IMR-90 (cell line): ENCODE results near the gene ITSN1. TPM values are rescaled to one million over a fixed set of nuclear protein-coding genes. Genes with fewer than 3 reads are reported as not detected.
A peak's percentile ranks its signal among the peaks of the same experiment; 100 is the strongest.

Source experiments
- ATAC-seq: fragments of 200-7000 bp; cut with Tn5 transposase; 2 replicates; pipeline ENCODE4 v1.9.1; 2020; ENCODE audit warnings: low read depth, mild to moderate bottlenecking, moderate library complexity
- BruUV-seq: library from RNA; stranded (reverse); fragments of 400-500 nt; replicated peaks from 2 replicates; lab custom pipeline; 2021; lab: Mats Ljungman, UMichigan
- CTCF ChIA-PET: fragments of 300-600 bp; formaldehyde crosslinking; extraction: SDS; loops from one replicate; lab custom pipeline; 2021; ENCODE audit warnings: antibody characterized with exemption; lab: Yijun Ruan, JAX
- POLR2A ChIA-PET: fragments of 300-600 bp; sonication (Branson Sonifier 250); formaldehyde crosslinking; loops from one replicate; lab custom pipeline; 2022; ENCODE audit warnings: antibody characterized with exemption; ENCODE audit not compliant: unreplicated experiment; lab: Charles Lee
- DNase-seq: peaks from one replicate; pipeline ENCODE4 v3.0.0; 2013
- H2AFZ ChIP-seq: replicated peaks from 2 replicates; pipeline ENCODE3; 2013; ENCODE audit warnings: low read length, mild to moderate bottlenecking; ENCODE audit not compliant: poor library complexity
- H2AK5ac ChIP-seq: 2 replicates; pipeline ENCODE4 v1.6.1; 2013; ENCODE audit warnings: low read depth, low read length, inconsistent platforms
- H2AK9ac ChIP-seq: replicated peaks from 2 replicates; pipeline ENCODE3; 2013; ENCODE audit warnings: mild to moderate bottlenecking, low read depth, low read length, moderate library complexity; ENCODE audit not compliant: poor library complexity
- H2BK120ac ChIP-seq: 2 replicates; pipeline ENCODE4 v1.6.1; 2013; ENCODE audit warnings: low read depth, low read length, inconsistent platforms
- H2BK15ac ChIP-seq: 3 replicates; pipeline ENCODE4 v1.6.1; 2013; ENCODE audit warnings: low read depth, low read length, inconsistent platforms
- H2BK20ac ChIP-seq: 2 replicates; pipeline ENCODE4 v1.6.1; 2013; ENCODE audit warnings: low read depth, mild to moderate bottlenecking, inconsistent platforms, low read length, moderate library complexity
- H2BK5ac ChIP-seq: 2 replicates; pipeline ENCODE4 v1.6.1; 2013; ENCODE audit warnings: mild to moderate bottlenecking, low read depth, low read length, inconsistent platforms; ENCODE audit not compliant: poor library complexity, severe bottlenecking
- H3K14ac ChIP-seq: replicated peaks from 2 replicates; pipeline ENCODE4 v1.6.1; 2013; ENCODE audit warnings: low read depth, low read length, inconsistent platforms
- H3K18ac ChIP-seq: 2 replicates; pipeline ENCODE4 v1.6.1; 2013; ENCODE audit warnings: low read depth, low read length, control low read depth
- H3K23ac ChIP-seq: 2 replicates; pipeline ENCODE4 v1.6.1; 2013; ENCODE audit warnings: low read depth, low read length, inconsistent platforms
- H3K27ac ChIP-seq: 2 replicates; pipeline ENCODE4 v1.5.1; 2013; ENCODE audit warnings: mild to moderate bottlenecking, control low read depth, low read length; ENCODE audit not compliant: insufficient read depth
- H3K27me3 ChIP-seq: 2 replicates; pipeline ENCODE4 v1.6.1; 2013; ENCODE audit warnings: low read length; ENCODE audit not compliant: control insufficient read depth, insufficient read depth
- H3K36me3 ChIP-seq: 2 replicates; pipeline ENCODE4 v1.6.1; 2013; ENCODE audit warnings: low read length, mixed read lengths; ENCODE audit not compliant: control insufficient read depth, insufficient read depth
- H3K4ac ChIP-seq: 2 replicates; pipeline ENCODE4 v1.6.1; 2013; ENCODE audit warnings: low read depth, low read length, inconsistent platforms
- H3K4me1 ChIP-seq: 2 replicates; pipeline ENCODE4 v1.6.1; 2013; ENCODE audit warnings: low read length, mixed read lengths; ENCODE audit not compliant: control insufficient read depth, insufficient read depth
- H3K4me2 ChIP-seq: 2 replicates; pipeline ENCODE4 v1.6.1; 2013; ENCODE audit warnings: low read depth, mild to moderate bottlenecking, control low read depth, low read length, moderate library complexity
- H3K4me3 ChIP-seq: 2 replicates; pipeline ENCODE4 v1.5.1; 2013; ENCODE audit warnings: low read depth, mild to moderate bottlenecking, control low read depth, low read length, moderate library complexity; ENCODE audit not compliant: insufficient read depth
- H3K56ac ChIP-seq: 2 replicates; pipeline ENCODE4 v1.6.1; 2013; ENCODE audit warnings: low read length, inconsistent platforms; ENCODE audit not compliant: insufficient read depth; ENCODE audit errors: extremely low read depth
- H3K79me1 ChIP-seq, 2 experiments: 2 replicates each; pipeline ENCODE4 v1.6.1; 2013; ENCODE audit warnings: low read length in 2 of 2, inconsistent platforms in 1 of 2, low read depth in 1 of 2
- H3K9ac ChIP-seq: 2 replicates; pipeline ENCODE4 v1.6.1; 2013; ENCODE audit warnings: low read depth, low read length, control low read depth
- H3K9me1 ChIP-seq: 2 replicates; pipeline ENCODE4 v1.6.1; 2013; ENCODE audit warnings: low read length, inconsistent platforms; ENCODE audit not compliant: insufficient read depth
- H3K9me3 ChIP-seq: 2 replicates; pipeline ENCODE4 v1.6.1; 2013; ENCODE audit warnings: low read length; ENCODE audit not compliant: control insufficient read depth, insufficient read depth
- H4K20me1 ChIP-seq: 2 replicates; pipeline ENCODE4 v1.6.1; 2013; ENCODE audit warnings: low read length, inconsistent platforms; ENCODE audit not compliant: insufficient read depth
- H4K5ac ChIP-seq: 2 replicates; pipeline ENCODE4 v1.6.1; 2013; ENCODE audit warnings: mild to moderate bottlenecking, low read depth, low read length, control low read depth
- H4K8ac ChIP-seq, 2 experiments: 2 replicates each; pipeline ENCODE4 v1.6.1; 2013; ENCODE audit warnings: low read depth in 2 of 2, low read length in 2 of 2, control low read depth in 1 of 2, inconsistent platforms in 1 of 2
- H4K91ac ChIP-seq: 2 replicates; pipeline ENCODE4 v1.6.1; 2013; ENCODE audit warnings: low read depth, low read length, inconsistent platforms; ENCODE audit not compliant: insufficient read depth
- MXI1 ChIP-seq: IDR thresholded peaks from 2 replicates; pipeline ENCODE4 v1.6.1; 2012; ENCODE audit warnings: low read depth, mild to moderate bottlenecking, low read length, moderate library complexity, borderline replicate concordance
- NFE2L2 ChIP-seq: fragments of 150-350 bp; IDR thresholded peaks from 2 replicates; pipeline ENCODE4 v1.6.1; 2016; ENCODE audit warnings: low read depth, mild to moderate bottlenecking, low read length
- POLR2A ChIP-seq: IDR thresholded peaks from 2 replicates; pipeline ENCODE4 v1.6.1; 2012; ENCODE audit warnings: mild to moderate bottlenecking, low read depth, low read length
- RAD21 ChIP-seq: IDR thresholded peaks from 2 replicates; pipeline ENCODE4 v1.6.1; 2012; ENCODE audit warnings: low read length, improper control_type of control experiment
- SMC3 ChIP-seq: fragments of 150-350 bp; IDR thresholded peaks from 2 replicates; pipeline ENCODE4 v1.6.1; 2016; ENCODE audit warnings: low read depth, mild to moderate bottlenecking, antibody characterized with exemption, low read length, moderate library complexity
- WGBS, 2 experiments: methylation state at CpG; one replicate each; pipeline versions ENCODE4 v1.1.5 to v1.1.7; 2013; ENCODE audit warnings: missing lambda C conversion rate in 2 of 2; ENCODE audit not compliant: insufficient read length in 1 of 2; ENCODE audit errors: extremely low coverage in 2 of 2; 5-methylcytosine and 5-hydroxymethylcytosine counted together
- dilution Hi-C: fragments of 300-500 bp; cut with HindIII; formaldehyde crosslinking; loops from one replicate; pipeline ENCODE4 v1.14.3; 2018; ENCODE audit warnings: low sequenced_read_pairs; ENCODE audit not compliant: unreplicated experiment
- in situ Hi-C: fragments of 300-500 bp; cut with MboI; formaldehyde crosslinking; loops from 3 replicates; pipeline ENCODE4 v1.14.3; 2019; ENCODE audit warnings: low sequenced_read_pairs, inconsistent platforms, mixed read lengths
- intact Hi-C: fragments of 100-400 bp; cut with micrococcal nuclease; formaldehyde crosslinking; loops from 2 replicates; pipeline ENCODE4 v1.10.0; 2022
- polyA plus RNA-seq, 3 experiments: library from polyadenylated mRNA; depleted of rRNA; stranded (reverse); fragments of >200 nt; gene quantifications; 2 replicates each; pipeline ENCODE4 v1.2.3, GENCODE V29; 2012; ENCODE audit warnings: low replicate concordance in 1 of 3
- total RNA-seq: library from RNA; depleted of rRNA; stranded (reverse); fragments of >200 nt; gene quantifications from 2 replicates; pipeline ENCODE4 v1.2.3, GENCODE V29; 2012
- TF ChIP-seq, protein P1 (sequence below): conservative IDR thresholded peaks from 2 replicates; pipeline ENCODE4 v1.5.1; 2012; ENCODE audit warnings: mild to moderate bottlenecking, low read depth, low read length, improper control_type of control experiment

Gene ITSN1
- total and polyA plus RNA-seq, 2 of the 4 experiments (the other 2 are of a cell fraction): 45.4 to 62.0 TPM

DNA sequence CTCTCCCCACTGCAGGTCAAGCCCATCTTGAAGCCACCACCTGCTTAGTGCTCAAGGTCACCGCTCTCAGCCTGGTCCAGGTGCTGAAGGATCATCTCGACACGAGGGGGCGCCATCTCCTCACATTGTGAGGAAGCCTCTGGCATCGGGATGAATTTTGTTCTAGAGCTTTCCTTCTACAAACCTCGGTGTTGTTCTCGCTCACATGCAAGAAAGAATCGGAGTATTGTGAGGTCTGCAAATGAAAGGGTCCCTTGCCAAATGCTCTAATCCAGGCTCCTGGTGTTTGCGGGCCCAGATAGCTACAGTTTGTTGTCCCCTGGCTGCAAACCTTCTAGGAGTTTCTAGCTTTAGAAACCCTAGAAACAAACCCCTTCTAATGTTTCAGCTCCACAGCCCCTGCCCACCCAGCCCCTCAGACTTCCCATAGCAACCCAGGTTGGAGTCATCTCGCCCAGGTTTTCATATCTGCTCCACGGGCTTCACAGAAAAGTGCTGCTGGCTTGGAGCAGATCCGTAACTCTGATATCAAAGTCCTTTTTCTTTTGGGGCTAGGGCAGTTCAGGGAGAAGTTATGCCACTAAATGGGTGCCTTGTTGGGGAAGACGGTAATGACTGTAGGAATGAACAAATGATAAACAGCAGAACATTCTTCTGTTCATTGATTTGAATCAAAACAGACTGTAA, 281.9 kb downstream of the ITSN1 start:
- H3K4me2 ChIP-seq: peak overlapping the region; percentile 66
- H3K9me3 ChIP-seq: no peaks in the 10 kb centered on the region
- H2AK9ac ChIP-seq: no peak overlapping the region
- no peak overlapping the region for H3K56ac ChIP-seq
- 0 out of 2 replicates have a peak overlapping the region, but pooled peaks have one; percentile 51 for H3K18ac ChIP-seq
- ChIA-PET CTCF (interaction anchor here (0.7 to 2.3 kb wide), 26 partner anchors 10 to 677 kb away, joined by 3 to 25 read pairs (median 4); partner anchors contain the start of genes MRPS6 and SLC5A3), POLR2A (no interaction called here)
- H3K79me1 ChIP-seq: no peaks in the 10 kb centered on the region
- intact Hi-C loops: loop anchor here (1.0 to 2.0 kb wide), 6 partner anchors 149 to 427 kb away; partner anchors contain the start of genes MRPS6 and SLC5A3
- H2AK5ac ChIP-seq: no peak overlapping the region
- peak overlapping the region; percentile 79 for H2AFZ ChIP-seq
- H3K36me3 ChIP-seq: no peaks in the 10 kb centered on the region
- no peak overlapping the region for H3K4me3 ChIP-seq
- H3K14ac ChIP-seq: no peak overlapping the region; the same call in 1 of the 2 replicates
- H3K27me3 ChIP-seq: peaks cover 6% of the 10 kb centered on the region
- TF ChIP-seq RAD21: peak; percentile 100
- TF ChIP-seq, protein P1, sequence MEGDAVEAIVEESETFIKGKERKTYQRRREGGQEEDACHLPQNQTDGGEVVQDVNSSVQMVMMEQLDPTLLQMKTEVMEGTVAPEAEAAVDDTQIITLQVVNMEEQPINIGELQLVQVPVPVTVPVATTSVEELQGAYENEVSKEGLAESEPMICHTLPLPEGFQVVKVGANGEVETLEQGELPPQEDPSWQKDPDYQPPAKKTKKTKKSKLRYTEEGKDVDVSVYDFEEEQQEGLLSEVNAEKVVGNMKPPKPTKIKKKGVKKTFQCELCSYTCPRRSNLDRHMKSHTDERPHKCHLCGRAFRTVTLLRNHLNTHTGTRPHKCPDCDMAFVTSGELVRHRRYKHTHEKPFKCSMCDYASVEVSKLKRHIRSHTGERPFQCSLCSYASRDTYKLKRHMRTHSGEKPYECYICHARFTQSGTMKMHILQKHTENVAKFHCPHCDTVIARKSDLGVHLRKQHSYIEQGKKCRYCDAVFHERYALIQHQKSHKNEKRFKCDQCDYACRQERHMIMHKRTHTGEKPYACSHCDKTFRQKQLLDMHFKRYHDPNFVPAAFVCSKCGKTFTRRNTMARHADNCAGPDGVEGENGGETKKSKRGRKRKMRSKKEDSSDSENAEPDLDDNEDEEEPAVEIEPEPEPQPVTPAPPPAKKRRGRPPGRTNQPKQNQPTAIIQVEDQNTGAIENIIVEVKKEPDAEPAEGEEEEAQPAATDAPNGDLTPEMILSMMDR: peak; percentile 96
- TF ChIP-seq MXI1: no peak
- no peak for TF ChIP-seq NFE2L2
- TF ChIP-seq SMC3: peak; percentile 99
- TF ChIP-seq POLR2A: peak; percentile 38; the same call in 1 of the 2 replicates
- in situ Hi-C loops: loop anchor here (5.0 to 25.0 kb wide), 2 partner anchors 168 to 688 kb away; partner anchors contain the start of gene RCAN1
- no peak overlapping the region for H3K23ac ChIP-seq
- WGBS, 2 experiments: 26% methylated on average over 7 of the region's 13 CpGs; no CpG with 5 or more reads in 1 of the 2 experiments
- no peak overlapping the region for H4K91ac ChIP-seq
- 0 out of 2 replicates have a peak overlapping the region, but pooled peaks have one; percentile 6 for H3K4ac ChIP-seq
- peak; percentile 72 for DNase-seq
- no TSS peak for BruUV-seq
- H2BK15ac ChIP-seq: no peak overlapping the region
- no peak overlapping the region for H4K5ac ChIP-seq
- peak overlapping the region; percentile 31; the same call in 1 of the 2 replicates for H3K9ac ChIP-seq
- ATAC-seq: peak; percentile 97
- H4K8ac ChIP-seq: peak overlapping the region in 1 of 2 experiments; percentile 21; a peak in 1 of 4 replicates
- no peaks in the 10 kb centered on the region for H3K9me1 ChIP-seq
- H3K27ac ChIP-seq: no peak overlapping the region
- H2BK20ac ChIP-seq: no peak overlapping the region
- peak overlapping the region; percentile 45 for H2BK120ac ChIP-seq
- dilution Hi-C loops: no loop called here
- no peak overlapping the region for H2BK5ac ChIP-seq
- no peaks in the 10 kb centered on the region; the same call in 1 of the 2 replicates for H3K4me1 ChIP-seq
- no peaks in the 10 kb centered on the region for H4K20me1 ChIP-seq
